Tibial artery (tissue), 4 donors: ENCODE measurements around the gene RNF31.

Source experiments
- DNase-seq, 2 donors: peaks; one replicate each; pipeline ENCODE4 v3.0.0-alpha.2; 2019
- H3K27ac ChIP-seq, 2 donors: fragments of 200-600 bp; sonication (generic) in 1 of 2; 1 replicate in 1 of 2; 2 replicates in 1 of 2; pipeline ENCODE4 v1.5.1; 2018 to 2019; ENCODE audit warnings: mild to moderate bottlenecking in 1 of 2
- H3K27me3 ChIP-seq, 2 donors: fragments of 200-600 bp; sonication (generic) in 1 of 2; one replicate each; pipeline versions ENCODE4 v1.5.1 to v1.6.0; 2016 to 2019
- H3K36me3 ChIP-seq, 3 donors: fragments of 200-600 bp; sonication (generic) in 2 of 3; one replicate each; pipeline ENCODE4 v1.5.1; 2016 to 2019; ENCODE audit warnings: mild to moderate bottlenecking in 2 of 3
- H3K4me1 ChIP-seq, 4 donors: fragments of 200-600 bp; sonication (generic) in 2 of 4; 1 replicate in 3 of 4; 2 replicates in 1 of 4; pipeline ENCODE4 v1.5.1; 2016 to 2019
- H3K4me3 ChIP-seq, 2 donors: fragments of 200-600 bp; sonication (generic) in 1 of 2; 1 replicate in 1 of 2; 2 replicates in 1 of 2; pipeline ENCODE4 v1.5.1; 2018 to 2019; ENCODE audit warnings: mild to moderate bottlenecking in 2 of 2
- H3K9me3 ChIP-seq, 3 donors: fragments of 200-600 bp; sonication (generic) in 1 of 3; one replicate each; pipeline ENCODE4 v1.5.1; 2016 to 2019
- CTCF ChIP-seq, 2 experiments: fragments of 200-600 bp in 1 of 2; fragments of 450-650 bp in 1 of 2; IDR thresholded peaks; one replicate each; pipeline ENCODE4 v1.5.1; 2017 to 2019; ENCODE audit warnings: antibody characterized with exemption in 2 of 2, mild to moderate bottlenecking in 1 of 2, moderate library complexity in 1 of 2
- intact Hi-C: fragments of 100-400 bp; cut with DNase I; formaldehyde crosslinking; loops from one replicate; pipeline ENCODE4 v1.15.0; 2023; ENCODE audit warnings: low total_unique reads

RNF31 gene

GRCh38 chr14:24176599-24176998 lies 29.3 kb downstream of the RNF31 start:
- Histone ChIP-seq H3K27ac (no peak overlapping the region), H3K36me3 (peaks cover 0 to 66% (median 35%) of the 10 kb centered on the region in 3 donors), H3K9me3 (no peaks in the 10 kb centered on the region), H3K27me3 (no peaks in the 10 kb centered on the region), H3K4me3 (no peak overlapping the region), H3K4me1 (peaks cover 0 to 7% (median 2%) of the 10 kb centered on the region in 4 donors)
- TF ChIP-seq CTCF (IDR thresholded peaks at IDR 0.05) = no peak
- DNase-seq = no peak
- intact Hi-C loops = no loop called here

- intact Hi-C loops = no loop called here
- H3K4me3 ChIP-seq = no peak overlapping the region
- no peaks in the 10 kb centered on the region for H3K27me3 ChIP-seq
- peaks cover 0 to under 1% (median 0%) of the 10 kb centered on the region in 4 donors for H3K4me1 ChIP-seq
- H3K36me3 ChIP-seq = peaks cover 3 to 73% (median 39%) of the 10 kb centered on the region in 3 donors
- TF ChIP-seq CTCF (IDR thresholded peaks at IDR 0.05) = no peak
- DNase-seq = no peak
- no peak overlapping the region for H3K27ac ChIP-seq
- no peaks in the 10 kb centered on the region for H3K9me3 ChIP-seq
Measured at GRCh38 chr14:24177041-24177825, 29.9 kb downstream of the RNF31 start.

DNA sequence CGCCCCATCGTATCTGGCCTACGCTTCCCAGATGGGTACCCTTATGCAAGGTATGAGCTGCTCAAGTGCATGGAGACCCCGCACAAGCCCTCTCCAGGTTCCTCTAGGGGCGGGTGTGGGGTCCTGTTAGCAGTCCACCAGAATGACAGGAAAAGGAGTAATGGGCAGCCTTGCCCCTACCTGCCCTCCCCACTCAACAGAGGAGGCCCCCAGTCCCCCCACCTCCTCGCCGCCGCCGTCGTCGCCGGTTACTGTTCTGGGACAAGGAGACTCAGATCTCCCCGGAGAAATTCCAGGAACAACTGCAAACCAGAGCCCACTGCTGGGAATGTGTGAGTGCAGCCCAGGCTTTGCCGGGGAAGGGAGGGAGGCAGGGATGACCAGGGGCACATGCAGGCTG lies 30.6 kb downstream of the RNF31 start:
- intact Hi-C loops = no loop called here
- no peak for DNase-seq
- H3K27me3 ChIP-seq = no peaks in the 10 kb centered on the region
- no peak for TF ChIP-seq CTCF (IDR thresholded peaks at IDR 0.05)
- H3K9me3 ChIP-seq = no peaks in the 10 kb centered on the region
- no peak overlapping the region for H3K27ac ChIP-seq
- no peaks in the 10 kb centered on the region for H3K4me1 ChIP-seq
- no peak overlapping the region for H3K4me3 ChIP-seq
- peaks cover 9 to 74% (median 46%) of the 10 kb centered on the region in 3 donors for H3K36me3 ChIP-seq

GRCh38 chr14:24178399-24179178 lies 31.3 kb downstream of the RNF31 start:
- Histone ChIP-seq H3K4me1 (no peaks in the 10 kb centered on the region), H3K9me3 (no peaks in the 10 kb centered on the region), H3K27me3 (no peaks in the 10 kb centered on the region), H3K27ac (no peak overlapping the region), H3K4me3 (no peak overlapping the region), H3K36me3 (peaks cover 16 to 75% (median 53%) of the 10 kb centered on the region in 3 donors)
- no peak for DNase-seq
- intact Hi-C loops = no loop called here
- TF ChIP-seq CTCF (IDR thresholded peaks at IDR 0.05) = no peak

- DNase-seq = no peak
- H3K4me1 ChIP-seq = no peaks in the 10 kb centered on the region
- H3K27me3 ChIP-seq = no peaks in the 10 kb centered on the region
- H3K27ac ChIP-seq = no peak overlapping the region
- intact Hi-C loops = no loop called here
- TF ChIP-seq CTCF (IDR thresholded peaks at IDR 0.05) = no peak
- no peaks in the 10 kb centered on the region for H3K9me3 ChIP-seq
- H3K4me3 ChIP-seq = no peak overlapping the region
- peaks cover 25 to 83% (median 61%) of the 10 kb centered on the region in 3 donors for H3K36me3 ChIP-seq
Measured at GRCh38 chr14:24179294-24179960, 32.1 kb downstream of the RNF31 start.
